Medulla oblongata (tissue), 1 donor: ENCODE data around the gene PTGDS.

Experiments
- DNase-seq: peaks from one replicate; pipeline ENCODE4 v3.0.0-alpha.2; 2015; ENCODE audit errors: extremely low spot score

PTGDS gene

GRCh38 chr9:136957901-136958300 is 19.4 kb upstream of the PTGDS start:
- DNase-seq, result no peak

DNA sequence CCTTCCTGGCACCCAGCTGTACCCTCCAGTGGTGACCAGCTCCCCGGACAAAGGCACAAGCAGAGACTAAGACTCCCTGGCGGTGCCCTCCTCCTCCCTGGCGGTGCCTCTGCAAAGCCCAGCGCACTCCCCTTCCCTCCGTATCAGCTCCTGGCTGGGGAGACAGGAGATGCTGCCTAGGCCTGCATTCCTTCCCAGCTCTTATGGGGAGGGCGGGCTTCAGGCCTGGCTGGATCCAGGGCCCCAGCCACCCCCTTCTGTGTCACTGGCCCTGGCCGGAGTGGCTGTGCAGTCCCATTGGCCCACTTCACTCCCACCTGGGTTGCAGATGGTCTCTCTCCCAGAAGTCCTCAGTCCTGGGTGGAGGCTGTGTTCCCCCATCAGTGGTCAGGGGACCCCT is 18.8 kb upstream of the PTGDS start:
- no peak for DNase-seq

GRCh38 chr9:136958898-136959850 is 18.1 kb upstream of the PTGDS start:
- no peak for DNase-seq

GRCh38 chr9:136960212-136960937 is 16.9 kb upstream of the PTGDS start:
- no peak for DNase-seq

- no peak for DNase-seq
Measured at GRCh38 chr9:136960938-136961275, 16.4 kb upstream of the PTGDS start.

DNA sequence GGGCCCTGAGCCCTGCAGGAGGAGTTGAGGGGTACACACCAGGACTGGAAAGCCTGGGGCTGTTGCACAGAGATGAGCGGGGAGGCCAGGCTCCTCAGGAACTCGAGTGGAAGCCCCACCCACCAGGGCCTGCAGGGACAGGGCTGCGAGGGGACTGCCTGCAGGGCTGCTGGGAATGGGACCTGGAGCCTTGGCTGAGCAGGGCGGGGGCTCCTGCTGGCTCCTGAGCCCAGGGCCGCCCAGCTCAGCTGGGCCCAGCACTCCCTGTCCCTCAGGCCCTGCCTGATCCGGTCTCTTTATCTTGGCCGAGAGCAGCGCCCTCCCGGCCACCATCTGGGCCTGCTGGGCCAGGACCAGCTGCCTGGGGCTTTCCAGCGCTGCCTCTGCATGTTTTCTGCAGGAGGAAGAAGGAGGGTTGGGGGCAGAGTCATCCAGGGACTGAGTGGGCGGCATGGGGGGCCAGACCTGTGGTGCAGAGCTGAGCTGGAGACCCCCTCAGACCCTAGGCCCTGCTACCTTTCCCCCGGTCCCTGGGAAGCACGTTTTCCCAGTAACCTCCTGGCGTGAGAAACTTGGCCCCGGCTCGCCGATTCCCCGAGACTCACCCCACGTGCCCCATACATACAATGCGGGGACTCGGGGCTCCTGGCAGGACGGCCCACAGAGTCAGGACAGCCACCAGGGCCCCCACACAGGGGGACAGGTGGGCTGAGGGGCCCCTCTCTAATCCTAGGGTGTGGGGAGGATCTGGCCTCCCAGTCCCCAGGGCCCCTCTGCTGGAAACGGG is 15.8 kb upstream of the PTGDS start:
- DNase-seq, result peak; percentile 52

GRCh38 chr9:136962163-136962562 is 15.1 kb upstream of the PTGDS start:
- no peak for DNase-seq

DNA sequence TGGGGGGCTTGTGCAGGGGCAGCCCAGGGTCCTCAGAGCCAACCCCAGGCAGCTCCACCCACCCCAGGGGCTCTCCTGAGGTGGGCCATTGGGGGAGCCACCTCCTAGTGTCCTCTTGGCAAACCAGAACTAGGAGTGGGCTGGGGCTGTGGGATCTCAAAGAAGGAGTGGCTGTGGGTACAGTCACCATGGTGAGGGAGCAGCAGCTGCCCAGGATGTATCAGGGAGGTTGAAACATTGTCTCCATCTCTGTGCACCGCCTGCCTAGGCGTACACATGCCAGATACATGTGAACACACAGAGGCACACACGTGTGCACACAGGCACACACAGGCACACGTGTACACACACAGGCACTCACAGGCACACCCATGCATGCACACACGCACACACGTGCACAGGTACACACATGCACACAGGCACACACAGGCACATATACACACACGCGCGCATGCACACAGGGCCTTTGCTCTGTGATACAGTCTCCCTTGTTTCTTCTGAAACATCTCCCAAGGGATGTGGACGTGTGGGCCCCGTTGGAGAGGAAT is 14.5 kb upstream of the PTGDS start:
- DNase-seq, result no peak

DNA sequence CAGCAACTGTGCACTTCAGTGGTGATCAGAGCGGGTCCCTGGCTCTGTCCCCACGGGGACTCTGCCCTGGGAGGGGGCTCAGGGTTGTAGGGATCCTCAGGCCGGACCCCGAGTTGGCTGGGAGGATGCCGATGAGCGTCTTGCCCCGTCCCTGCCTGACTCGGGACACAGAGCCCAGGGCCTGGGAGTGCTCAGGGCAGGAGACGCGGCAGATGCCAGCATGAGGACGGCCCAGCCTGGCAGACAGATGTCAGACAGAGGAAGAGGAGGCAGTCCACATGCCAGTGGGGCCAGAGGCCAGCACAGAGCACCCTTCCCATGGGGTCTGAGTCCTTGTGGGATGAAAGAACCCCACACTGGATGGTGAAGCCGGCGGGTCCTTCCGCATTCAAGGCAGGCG is 14.0 kb upstream of the PTGDS start:
- peak; percentile 70 for DNase-seq

- no peak for DNase-seq
Measured at GRCh38 chr9:136963751-136964150, 13.6 kb upstream of the PTGDS start.

GRCh38 chr9:136964171-136964689 is 13.1 kb upstream of the PTGDS start:
- DNase-seq, result no peak

DNA sequence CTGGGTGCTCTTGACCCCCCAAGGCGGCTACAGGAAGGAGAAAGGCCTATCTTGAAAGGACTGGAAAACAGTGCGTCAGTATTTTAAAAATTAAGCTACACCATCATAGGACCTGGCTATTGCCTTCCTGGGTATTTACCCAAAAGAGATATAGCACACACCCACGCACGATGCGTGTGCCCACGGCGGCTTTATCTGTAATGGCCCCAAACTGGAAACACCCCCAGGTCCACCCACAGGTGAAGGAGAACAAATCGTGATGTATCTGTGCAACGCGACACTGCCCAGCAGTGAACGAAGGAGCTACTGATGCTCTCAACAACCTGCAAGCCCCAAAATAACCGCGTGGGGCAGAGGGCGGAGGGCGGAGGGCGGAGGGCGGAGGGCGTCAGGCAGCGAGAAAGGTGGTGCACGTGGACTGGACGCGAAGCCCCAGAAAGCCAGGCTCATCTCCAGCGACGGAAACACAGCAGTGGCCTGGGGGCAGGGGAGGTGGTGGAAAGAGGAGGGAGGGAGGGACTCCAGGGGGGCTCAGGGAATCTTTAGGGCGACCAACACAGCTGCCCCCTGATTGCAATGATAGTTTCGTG is 12.4 kb upstream of the PTGDS start:
- DNase-seq, result no peak

DNA sequence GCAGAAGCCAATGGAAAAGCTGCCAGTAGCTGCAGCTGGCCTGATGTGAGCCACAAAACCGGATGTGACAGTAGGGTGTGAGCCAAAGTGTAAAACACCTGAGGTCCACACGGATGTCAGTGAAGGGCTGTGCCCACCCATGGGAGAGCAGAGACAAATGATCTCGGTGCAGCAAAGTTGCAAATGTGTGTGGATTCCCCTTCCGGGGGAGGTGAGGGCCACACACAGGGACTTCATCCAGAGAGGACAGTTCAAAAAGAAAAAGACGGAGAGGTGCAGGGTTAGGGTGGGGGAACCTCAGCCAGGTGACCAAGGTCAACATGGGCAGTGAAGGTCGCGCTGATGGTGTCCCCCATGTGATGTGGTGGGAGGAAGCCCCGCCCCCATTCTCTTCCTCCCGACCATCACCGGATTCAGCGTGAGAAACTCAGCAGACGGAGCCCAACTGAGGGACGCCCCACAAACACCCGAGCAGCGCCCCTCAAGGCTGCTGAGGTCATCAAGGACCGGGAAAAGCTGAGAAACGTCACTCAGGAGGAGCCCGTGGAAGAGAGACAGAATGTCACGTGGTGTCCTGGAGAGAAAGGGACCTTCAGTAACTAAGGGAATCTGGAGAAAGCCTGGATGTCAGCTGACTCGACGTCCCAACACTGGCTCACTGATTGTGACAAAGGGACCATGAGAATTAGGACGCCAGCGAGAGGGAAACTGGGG is 11.4 kb upstream of the PTGDS start:
- peak; percentile 95 for DNase-seq

DNA sequence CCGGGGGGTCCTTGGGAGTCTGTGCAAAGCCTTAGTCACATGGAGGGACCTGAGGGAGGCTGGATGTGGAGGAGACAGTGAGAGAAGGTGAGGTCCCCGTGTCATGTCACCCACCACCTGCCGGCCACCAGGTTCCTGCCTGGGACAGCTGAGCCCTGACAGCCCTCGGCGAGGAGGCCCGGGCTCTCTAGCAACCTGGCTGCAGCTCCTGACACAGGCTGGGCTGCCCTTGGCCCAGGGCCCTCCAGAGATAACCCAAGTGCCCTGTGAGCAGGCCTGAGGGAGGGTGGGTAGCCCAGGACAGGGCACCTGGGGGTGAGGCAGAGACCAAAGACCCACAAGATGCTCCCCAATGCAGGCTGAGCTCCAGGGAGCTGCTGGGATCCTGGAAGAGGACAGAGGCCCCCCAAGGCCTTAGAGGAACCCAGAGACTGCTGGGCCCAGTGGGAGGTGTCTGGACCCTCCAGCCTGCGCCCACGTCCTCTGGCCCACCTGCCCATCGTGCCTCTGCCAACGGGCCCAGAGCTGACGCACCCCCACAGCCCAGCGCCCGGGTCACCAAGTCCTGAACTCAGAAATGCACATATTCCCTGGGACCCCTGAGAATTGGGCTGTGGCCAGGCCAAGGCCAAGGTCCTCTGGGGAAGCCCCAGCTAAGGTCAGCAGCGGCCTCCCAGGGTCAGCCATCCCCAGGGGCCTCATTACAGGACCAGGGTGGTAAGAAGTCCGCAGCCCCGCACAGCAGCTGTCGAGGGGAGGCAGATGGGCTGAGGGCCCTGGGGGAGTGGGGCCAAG is 8.8 kb upstream of the PTGDS start:
- no peak for DNase-seq

DNA sequence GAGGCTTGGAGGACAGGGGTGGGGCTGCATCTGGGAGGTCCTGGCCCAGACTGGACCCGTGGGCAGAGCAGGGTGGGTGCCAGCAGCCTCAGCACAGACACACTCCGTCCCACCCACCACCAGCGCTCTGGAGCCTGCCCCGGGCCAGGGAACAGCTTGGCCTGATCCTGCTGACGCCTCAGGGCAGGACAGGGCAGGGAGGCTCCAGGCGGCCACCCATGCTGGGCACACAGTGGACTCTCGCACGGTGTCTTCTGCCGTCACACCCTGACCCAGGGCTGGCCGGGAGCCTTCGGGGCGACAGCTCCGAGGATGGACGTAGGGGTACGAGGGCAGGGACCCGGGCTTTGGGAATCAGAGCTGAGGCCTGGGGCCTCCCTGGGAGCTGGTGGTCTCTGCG is 8.2 kb upstream of the PTGDS start:
- DNase-seq, result no peak

- DNase-seq, result no peak
Measured at GRCh38 chr9:136969774-136970173, 7.5 kb upstream of the PTGDS start.

DNA sequence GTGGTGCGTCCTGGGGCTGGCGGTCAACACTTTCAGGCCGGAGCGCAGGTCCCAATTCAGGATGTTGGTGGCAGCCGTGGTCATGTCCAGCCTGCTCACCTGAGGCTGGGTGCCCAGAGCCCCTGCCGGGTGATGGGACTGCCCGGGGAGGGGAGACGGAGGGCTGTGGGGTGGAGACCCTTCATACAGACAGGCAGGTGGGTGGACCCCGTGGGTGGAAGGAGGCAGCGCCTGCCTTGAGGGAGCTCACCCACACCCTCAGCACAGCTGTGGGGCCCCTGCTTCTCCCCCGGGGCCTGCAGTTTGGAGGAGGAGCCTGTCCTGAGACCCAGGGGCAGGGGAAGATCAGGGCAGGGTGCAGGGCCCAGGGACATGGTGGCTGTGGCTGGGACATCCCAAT is 6.9 kb upstream of the PTGDS start:
- no peak for DNase-seq

GRCh38 chr9:136971746-136972145 is 5.6 kb upstream of the PTGDS start:
- DNase-seq, result no peak

DNA sequence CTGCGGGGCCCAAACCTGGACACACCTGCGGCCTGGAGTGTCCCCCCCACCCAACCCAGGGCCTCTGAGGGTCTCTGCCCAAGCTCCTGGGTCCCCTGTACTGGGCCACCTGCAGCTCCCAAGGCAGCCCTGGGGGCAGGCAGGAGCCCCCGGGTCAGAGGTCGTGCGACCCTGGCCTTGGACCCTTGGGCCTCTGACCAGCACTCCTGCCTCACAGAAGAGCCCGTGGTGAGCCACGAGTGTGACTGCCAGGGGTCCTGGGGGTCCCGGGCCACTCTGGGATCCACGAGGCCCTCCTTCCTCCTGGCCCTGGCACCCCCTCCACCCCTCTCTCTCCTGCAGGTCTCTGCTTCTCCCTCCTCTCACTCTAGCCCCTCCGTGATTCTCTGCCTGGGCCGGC is 5.0 kb upstream of the PTGDS start:
- DNase-seq, result no peak

GRCh38 chr9:136972743-136973142 is 4.6 kb upstream of the PTGDS start:
- DNase-seq, result no peak
